ENCODE data around the gene SLC12A3. TPM values are rescaled to one million over a fixed set of nuclear protein-coding genes. Genes with fewer than 3 reads are reported as not detected.

The SLC12A3 gene
- total RNA-seq, 6 donors from 2014 or later, result 0.06 to 0.61 TPM; not detected in 4

- Histone ChIP-seq H3K27ac (peak overlapping the region; percentile 2 to 79 (median 38)), H3K27me3 (no peaks in the 10 kb centered on the region), H3K36me3 (no peaks in the 10 kb centered on the region), H3K4me1 (peaks cover 45 to 64% (median 62%) of the 10 kb centered on the region in 4 donors), H3K4me3 (no peak overlapping the region), H3K9me3 (no peaks in the 10 kb centered on the region)
- TF ChIP-seq CTCF (IDR thresholded peaks at IDR 0.05) (no peak), POLR2AphosphoS5 (IDR thresholded peaks at IDR 0.05) (no peak), EP300 (IDR thresholded peaks at IDR 0.05) (no peak), POLR2A (IDR thresholded peaks at IDR 0.05) (no peak)
- DNase-seq (no peak), ATAC-seq (ENCODE audit: low FRiP score in 2 of 2) (no peak)
- WGBS, 2 donors, result 80 to 94% methylated on average over 7 of the region's 7 CpGs
Measured at GRCh38 chr16:56914896-56915295, 49.9 kb downstream of the SLC12A3 start.

- H3K4me1 ChIP-seq, result peaks cover 40 to 59% (median 56%) of the 10 kb centered on the region in 4 donors
- DNase-seq (no peak), ATAC-seq (ENCODE audit: low FRiP score in 2 of 2) (no peak)
- peak overlapping the region; percentile 2 to 81 (median 74) for H3K27ac ChIP-seq
- no peaks in the 10 kb centered on the region for H3K27me3 ChIP-seq
- TF ChIP-seq POLR2AphosphoS5 (IDR thresholded peaks at IDR 0.05), result no peak
- TF ChIP-seq EP300 (IDR thresholded peaks at IDR 0.05), result no peak
- no peak for TF ChIP-seq POLR2A (IDR thresholded peaks at IDR 0.05)
- TF ChIP-seq CTCF (IDR thresholded peaks at IDR 0.05), result no peak
- H3K9me3 ChIP-seq, result no peaks in the 10 kb centered on the region
- H3K4me3 ChIP-seq, result no peak overlapping the region
- 35 to 68% methylated on average over 9 to 13 of the region's 13 CpGs for WGBS, 2 donors
- no peaks in the 10 kb centered on the region for H3K36me3 ChIP-seq
Measured at GRCh38 chr16:56915336-56916119, 50.5 kb downstream of the SLC12A3 start.

- peak in 1 of 2 donors; percentile 30 for ATAC-seq (ENCODE audit: low FRiP score in 2 of 2)
- H3K36me3 ChIP-seq, result no peaks in the 10 kb centered on the region
- peaks cover 31 to 47% (median 44%) of the 10 kb centered on the region in 4 donors for H3K4me1 ChIP-seq
- H3K4me3 ChIP-seq, result no peak overlapping the region
- no peaks in the 10 kb centered on the region for H3K27me3 ChIP-seq
- TF ChIP-seq CTCF (IDR thresholded peaks at IDR 0.05), result no peak
- TF ChIP-seq EP300 (IDR thresholded peaks at IDR 0.05), result peak in 2 of 4 donors; percentile 34 to 49
- peak in 1 of 2 donors; percentile 26 for TF ChIP-seq POLR2AphosphoS5 (IDR thresholded peaks at IDR 0.05)
- TF ChIP-seq POLR2A (IDR thresholded peaks at IDR 0.05), result peak in 2 of 4 donors; percentile 18 to 19
- peak overlapping the region; percentile 37 to 81 (median 74) for H3K27ac ChIP-seq
- no peaks in the 10 kb centered on the region for H3K9me3 ChIP-seq
- WGBS, 2 donors, result 30 to 43% methylated on average over 5 of the region's 5 CpGs
- DNase-seq, result no peak
Measured at GRCh38 chr16:56916571-56917403, 51.8 kb downstream of the SLC12A3 start.

- Histone ChIP-seq H3K36me3 (no peaks in the 10 kb centered on the region), H3K4me3 (no peak overlapping the region), H3K4me1 (peaks cover 17 to 31% (median 26%) of the 10 kb centered on the region in 4 donors), H3K27ac (no peak overlapping the region), H3K9me3 (no peaks in the 10 kb centered on the region), H3K27me3 (no peaks in the 10 kb centered on the region)
- no peak for ATAC-seq (ENCODE audit: low FRiP score in 2 of 2)
- no peak for DNase-seq
- WGBS, 2 donors, result 89 to 92% methylated on average over 12 of the region's 12 CpGs
- TF ChIP-seq CTCF (IDR thresholded peaks at IDR 0.05) (no peak), POLR2AphosphoS5 (IDR thresholded peaks at IDR 0.05) (no peak), EP300 (IDR thresholded peaks at IDR 0.05) (no peak), POLR2A (IDR thresholded peaks at IDR 0.05) (no peak)
Measured at GRCh38 chr16:56918467-56919012, 53.5 kb downstream of the SLC12A3 start.
